ENCODE results near the gene VAV3.
A peak's percentile ranks its signal among the peaks of the same experiment; 100 is the strongest.

VAV3 gene

DNA sequence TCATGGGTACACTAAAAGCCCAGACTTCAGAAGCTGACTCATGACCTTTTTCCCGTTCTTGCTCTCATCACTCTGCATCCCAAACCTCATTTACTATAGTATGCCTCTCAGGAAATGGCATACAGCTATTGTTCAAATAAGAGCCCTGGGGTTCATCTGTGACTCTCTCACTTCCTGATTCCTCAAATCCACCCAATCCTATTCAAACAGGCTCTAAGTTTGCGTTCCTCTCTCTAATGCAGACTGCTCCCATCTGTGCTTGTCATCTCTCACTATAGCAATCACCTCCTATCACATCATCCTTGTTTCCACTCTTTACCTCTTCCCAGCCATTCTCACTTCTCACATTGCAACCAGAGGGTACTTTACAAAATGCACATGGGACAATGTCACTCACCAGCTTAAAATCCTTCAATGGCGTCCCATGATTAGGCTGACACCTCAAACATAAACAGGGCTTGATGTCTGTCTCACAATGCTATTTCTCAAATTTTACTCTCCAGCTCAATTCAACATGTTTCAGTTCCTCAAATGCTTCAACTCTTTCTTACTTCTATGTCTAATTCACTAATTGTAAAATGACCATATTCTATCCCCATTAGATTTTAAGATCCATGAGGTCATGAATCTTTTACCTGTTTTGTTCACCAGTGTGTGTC is 415.7 kb downstream of the VAV3 start:
- no peak for DNase-seq (ENCODE audit: low read depth)
- in situ Hi-C loops (cut with HindIII; ENCODE audit: low sequenced_read_pairs) = no loop called here
- H3K4me3 ChIP-seq (ENCODE audit: low read depth, low read length) = no peak overlapping the region
- no peak for TF ChIP-seq CTCF (IDR thresholded peaks at IDR 0.05; ENCODE audit: low read depth, low read length, missing control alignments)

DNA sequence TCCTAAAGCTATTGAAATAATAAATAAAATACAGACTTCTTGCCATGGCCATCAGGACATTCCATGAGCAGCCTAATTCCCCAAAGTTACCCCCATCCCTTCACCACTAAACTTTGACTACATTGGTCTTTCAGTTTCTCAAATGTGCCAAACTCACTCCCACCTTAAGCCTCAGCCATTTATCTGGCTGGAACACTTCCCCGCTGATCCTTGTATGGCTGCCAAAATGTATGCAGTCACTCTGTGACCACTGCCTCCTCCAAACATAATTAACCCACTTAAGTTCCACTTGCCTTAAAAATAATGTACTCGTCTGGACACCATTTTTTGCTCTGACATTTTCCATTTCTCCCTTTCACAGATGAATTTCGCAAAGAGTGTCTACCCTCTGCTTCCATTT is 416.7 kb downstream of the VAV3 start:
- TF ChIP-seq CTCF (IDR thresholded peaks at IDR 0.05; ENCODE audit: low read depth, low read length, missing control alignments) = no peak
- H3K4me3 ChIP-seq (ENCODE audit: low read depth, low read length) = no peak overlapping the region
- in situ Hi-C loops (cut with HindIII; ENCODE audit: low sequenced_read_pairs) = no loop called here
- peak; percentile 27 for DNase-seq (ENCODE audit: low read depth)

GRCh38 chr1:107547363-107548155 is 417.4 kb downstream of the VAV3 start:
- no peak for TF ChIP-seq CTCF (IDR thresholded peaks at IDR 0.05; ENCODE audit: low read depth, low read length, missing control alignments)
- DNase-seq (ENCODE audit: low read depth) = no peak
- in situ Hi-C loops (cut with HindIII; ENCODE audit: low sequenced_read_pairs) = no loop called here

GRCh38 chr1:107546576-107546975 is 418.4 kb downstream of the VAV3 start:
- in situ Hi-C loops (cut with HindIII; ENCODE audit: low sequenced_read_pairs) = no loop called here
- no peak for TF ChIP-seq CTCF (IDR thresholded peaks at IDR 0.05; ENCODE audit: low read depth, low read length, missing control alignments)
- no peak overlapping the region for H3K4me3 ChIP-seq (ENCODE audit: low read depth, low read length)
- no peak for DNase-seq (ENCODE audit: low read depth)

More at GRCh38 chr1:107547363-107548155, 417.4 kb downstream of the VAV3 start:
- H3K4me3 ChIP-seq (ENCODE audit: low read depth, low read length) = no peak overlapping the region

DNA sequence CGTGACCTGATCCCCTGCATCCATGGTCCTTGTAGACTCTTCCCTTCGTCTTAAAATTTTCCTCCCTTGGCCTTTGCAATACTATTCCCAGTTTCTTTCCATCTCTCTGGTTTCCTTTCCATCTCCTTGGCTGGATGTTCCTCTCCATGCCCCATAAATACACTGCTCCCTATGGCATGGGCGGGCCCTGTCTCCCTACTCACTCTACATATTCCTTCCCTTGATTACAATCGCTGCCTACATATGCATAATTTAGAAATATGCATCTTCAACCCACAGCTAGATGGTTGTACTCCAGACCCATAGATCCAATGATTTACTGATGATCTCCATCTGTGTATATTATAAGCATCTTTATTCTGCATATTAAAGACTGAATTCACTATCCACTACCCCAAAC is 419.1 kb downstream of the VAV3 start:
- in situ Hi-C loops (cut with HindIII; ENCODE audit: low sequenced_read_pairs) = no loop called here
- TF ChIP-seq CTCF (IDR thresholded peaks at IDR 0.05; ENCODE audit: low read depth, low read length, missing control alignments) = no peak

DNA sequence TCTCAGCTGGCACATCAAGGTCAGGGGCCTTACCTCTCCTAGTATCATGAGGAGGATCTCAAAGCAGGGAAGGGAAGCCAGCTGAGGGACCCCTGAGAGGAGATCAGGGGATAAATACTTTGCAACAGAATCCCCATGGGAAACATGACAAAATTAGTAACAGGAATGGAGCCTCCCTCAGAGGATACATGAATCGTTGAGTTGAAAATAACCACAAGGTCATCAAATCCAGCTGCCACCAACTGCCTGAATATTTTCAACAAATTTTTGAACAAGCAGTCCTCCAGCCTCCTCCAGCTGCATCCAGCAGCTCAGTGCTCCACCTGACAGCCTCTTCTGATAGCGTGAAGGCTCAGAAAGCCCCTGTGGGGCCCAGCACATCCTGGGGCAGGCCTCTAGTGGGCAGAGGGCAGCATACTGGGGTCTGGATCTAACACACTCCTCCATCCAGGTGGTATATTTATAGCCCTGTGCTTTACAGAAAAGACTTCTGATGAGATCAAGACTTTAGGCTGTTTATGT is 419.9 kb downstream of the VAV3 start:
- no peak for DNase-seq (ENCODE audit: low read depth)

More for the DNA sequence above, 419.1 kb downstream of the VAV3 start:
- H3K4me3 ChIP-seq (ENCODE audit: low read depth, low read length) = no peak overlapping the region
- DNase-seq (ENCODE audit: low read depth) = no peak

More for the DNA sequence above, 419.9 kb downstream of the VAV3 start:
- no peak overlapping the region for H3K4me3 ChIP-seq (ENCODE audit: low read depth, low read length)
- in situ Hi-C loops (cut with HindIII; ENCODE audit: low sequenced_read_pairs) = no loop called here
- TF ChIP-seq CTCF (IDR thresholded peaks at IDR 0.05; ENCODE audit: low read depth, low read length, missing control alignments) = no peak
